NOMO-1 (cell line): ENCODE results near the gene POU2F3.
A peak's percentile ranks its signal among the peaks of the same experiment; 100 is the strongest.
"Not testable (repeated sequence)": the region's sequence is repeated elsewhere in the genome, so short reads cannot be mapped to it uniquely, and the experiment has no call there.

ENCODE experiments used
- DNase-seq, 2 experiments: peaks; one replicate each; lab custom pipeline; 2025; ENCODE audit not compliant: unreplicated experiment in 2 of 2; lab: John Stamatoyannopoulos, UW

POU2F3 gene

GRCh38 chr11:120248551-120249278 is 8.8 kb downstream of the POU2F3 start:
- peak in 1 of 2 experiments; percentile 86 for DNase-seq

GRCh38 chr11:120249279-120250262 is 9.6 kb downstream of the POU2F3 start:
- DNase-seq = peak in 1 of 2 experiments; percentile 7

- DNase-seq = not testable (repeated sequence)
These were observed 13.4 kb downstream of the POU2F3 start for GRCh38 chr11:120253377-120253776.

GRCh38 chr11:120254788-120255518 is 15.0 kb downstream of the POU2F3 start:
- no peak for DNase-seq

GRCh38 chr11:120255519-120255866 is 15.6 kb downstream of the POU2F3 start:
- DNase-seq = no peak

GRCh38 chr11:120256178-120256577 is 16.2 kb downstream of the POU2F3 start:
- no peak for DNase-seq

GRCh38 chr11:120256779-120257178 is 16.8 kb downstream of the POU2F3 start:
- DNase-seq = no peak

- DNase-seq = no peak
These were observed 17.4 kb downstream of the POU2F3 start for GRCh38 chr11:120257346-120257745.

GRCh38 chr11:120258661-120259060 is 18.7 kb downstream of the POU2F3 start:
- DNase-seq = no peak

GRCh38 chr11:120259241-120259640 is 19.3 kb downstream of the POU2F3 start:
- DNase-seq = no peak

GRCh38 chr11:120259988-120260565 is 20.1 kb downstream of the POU2F3 start:
- DNase-seq = no peak

- no peak for DNase-seq
These were observed 20.7 kb downstream of the POU2F3 start for GRCh38 chr11:120260616-120261015.

- no peak for DNase-seq
These were observed 21.4 kb downstream of the POU2F3 start for GRCh38 chr11:120261321-120261720.

GRCh38 chr11:120261931-120262330 is 22.0 kb downstream of the POU2F3 start:
- no peak for DNase-seq

- no peak for DNase-seq
These were observed 27.4 kb downstream of the POU2F3 start for GRCh38 chr11:120267319-120267718.

- DNase-seq = no peak
These were observed 28.7 kb downstream of the POU2F3 start for GRCh38 chr11:120268686-120269085.

- DNase-seq = no peak
These were observed 30.4 kb downstream of the POU2F3 start for GRCh38 chr11:120270386-120270785.

GRCh38 chr11:120271672-120272071 is 31.7 kb downstream of the POU2F3 start:
- DNase-seq = no peak

GRCh38 chr11:120272303-120272702 is 32.4 kb downstream of the POU2F3 start:
- DNase-seq = no peak

GRCh38 chr11:120273432-120273831 is 33.5 kb downstream of the POU2F3 start:
- DNase-seq = no peak

- DNase-seq = not testable (repeated sequence)
These were observed 34.0 kb downstream of the POU2F3 start for GRCh38 chr11:120273956-120274355.
